ENCODE results near the gene KLHL33. TPM values are rescaled to one million over a fixed set of nuclear protein-coding genes. Genes with fewer than 3 reads are reported as not detected.

The KLHL33 gene
- total and polyA plus RNA-seq, 7 experiments from 2014 or later, result 0.14 to 0.51 (median 0.23) TPM; not detected in 3

DNA sequence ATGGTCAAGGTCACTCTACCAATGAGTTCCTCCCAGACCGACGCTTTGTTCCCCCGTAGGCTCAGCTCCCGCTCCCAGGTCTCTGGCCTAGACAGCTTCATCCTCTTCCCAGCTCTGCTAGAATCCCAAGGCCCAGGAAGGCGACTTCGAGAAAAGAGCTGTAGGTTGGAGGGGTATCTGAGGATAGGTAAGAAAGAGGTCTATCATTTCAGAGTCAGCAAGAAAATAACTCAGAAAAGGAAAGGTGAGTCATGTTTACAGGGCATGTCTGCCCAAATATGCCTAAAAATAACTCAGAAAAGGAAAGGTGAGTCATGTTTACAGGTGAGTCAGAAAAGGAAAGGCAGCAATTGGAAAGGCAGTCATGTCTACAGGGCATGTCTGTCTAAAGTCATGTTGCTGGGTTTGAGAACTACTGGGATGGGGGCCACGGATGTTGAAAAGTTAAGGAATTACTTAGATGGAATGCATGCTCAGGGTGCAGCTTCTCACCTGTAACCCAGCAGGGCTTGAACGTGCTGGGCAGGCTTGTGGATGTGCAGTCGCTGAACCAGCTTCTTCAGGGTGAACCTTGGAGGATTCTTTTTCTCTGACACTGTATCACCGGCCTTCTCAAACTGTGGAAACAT lies 34.9 kb downstream of the KLHL33 start:
- peak in 1 of 9 donors; percentile 27 for DNase-seq
- no peaks in the 10 kb centered on the region for H3K9me3 ChIP-seq (ENCODE audit: control insufficient read depth in 2 of 3, low read length in 3 of 3)
- Mint-ChIP-seq H3K4me1 (peaks cover 0 to 32% (median 11%) of the 10 kb centered on the region in 7 donors), H3K9me3 (no peaks in the 10 kb centered on the region), H3K27ac (peak overlapping the region in 6 of 9 donors; percentile 23 to 84 (median 36)), H3K36me3 (peaks cover 13 to 57% (median 39%) of the 10 kb centered on the region in 5 donors), H3K27me3 (no peaks in the 10 kb centered on the region), H3K4me3 (peak overlapping the region in 1 of 10 donors; percentile 62)
- peaks cover 8 to 73% (median 8%) of the 10 kb centered on the region in 3 experiments for H3K36me3 ChIP-seq (ENCODE audit: control insufficient read depth in 2 of 3, insufficient read depth in 3 of 3, low read length in 3 of 3)
- no peak overlapping the region for H3K4me3 ChIP-seq (ENCODE audit: low read length)
- ATAC-seq, result no peak
- H3K27me3 ChIP-seq (ENCODE audit: control insufficient read depth in 2 of 2, insufficient read depth in 2 of 2, low read length in 2 of 2), result no peaks in the 10 kb centered on the region
- H3K27ac ChIP-seq (ENCODE audit: low read depth, low read length), result no peak overlapping the region
- CTCF ChIA-PET, result interaction anchor here (0.6 to 0.7 kb wide), 2 partner anchors 75 to 356 kb away, joined by 3 to 4 read pairs; no protein-coding TSS in a partner anchor
- no peaks in the 10 kb centered on the region for H3K4me1 ChIP-seq (ENCODE audit: control insufficient read depth in 2 of 2, insufficient read depth in 2 of 2, low read length in 2 of 2)
- intact Hi-C loops (cut with micrococcal nuclease), result no loop called here
- POLR2A ChIA-PET, result interaction anchor here (1.4 kb wide), 1 partner anchor 61 kb away, joined by 3 read pairs; no protein-coding TSS in a partner anchor

DNA sequence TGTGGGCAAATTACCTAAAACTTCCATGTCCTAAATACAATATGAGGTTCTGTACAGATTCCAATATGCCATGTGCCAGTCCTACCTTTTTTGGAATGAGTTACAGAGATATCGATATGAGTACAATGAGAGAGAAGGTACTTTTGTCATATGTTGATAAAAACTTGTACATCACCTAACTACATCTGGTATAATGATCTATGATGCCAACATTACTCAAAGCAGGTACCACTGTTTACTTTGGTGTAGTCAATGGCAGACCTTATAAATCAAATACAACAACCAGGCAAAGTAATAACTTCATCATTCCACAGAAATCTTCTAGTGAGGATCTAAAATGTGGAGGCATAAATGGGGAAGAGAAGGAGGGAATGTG lies 35.4 kb downstream of the KLHL33 start:
- H3K36me3 ChIP-seq (ENCODE audit: control insufficient read depth in 2 of 3, insufficient read depth in 3 of 3, low read length in 3 of 3), result peaks cover 9 to 78% (median 11%) of the 10 kb centered on the region in 3 experiments
- H3K4me1 ChIP-seq (ENCODE audit: control insufficient read depth in 2 of 2, insufficient read depth in 2 of 2, low read length in 2 of 2), result no peaks in the 10 kb centered on the region
- intact Hi-C loops (cut with micrococcal nuclease), result no loop called here
- ChIA-PET POLR2A (interaction anchor here (1.4 kb wide), 1 partner anchor 62 kb away, joined by 3 read pairs; no protein-coding TSS in a partner anchor), CTCF (interaction anchor here (0.6 kb wide), 1 partner anchor 74 kb away, joined by 3 read pairs; no protein-coding TSS in a partner anchor)
- no peaks in the 10 kb centered on the region for H3K27me3 ChIP-seq (ENCODE audit: control insufficient read depth in 2 of 2, insufficient read depth in 2 of 2, low read length in 2 of 2)
- no peak overlapping the region for H3K4me3 ChIP-seq (ENCODE audit: low read length)
- H3K27ac Mint-ChIP-seq, result peak overlapping the region in 4 of 9 donors; percentile 3 to 78 (median 33)
- H3K4me1 Mint-ChIP-seq, result peaks cover 0 to 32% (median 7%) of the 10 kb centered on the region in 7 donors
- H3K27me3 Mint-ChIP-seq, result no peaks in the 10 kb centered on the region
- ATAC-seq (no peak), DNase-seq (no peak)
- H3K9me3 Mint-ChIP-seq, result no peaks in the 10 kb centered on the region
- no peaks in the 10 kb centered on the region for H3K9me3 ChIP-seq (ENCODE audit: control insufficient read depth in 2 of 3, low read length in 3 of 3)
- no peak overlapping the region for H3K27ac ChIP-seq (ENCODE audit: low read depth, low read length)
- H3K36me3 Mint-ChIP-seq, result peaks cover 13 to 60% (median 38%) of the 10 kb centered on the region in 5 donors
- H3K4me3 Mint-ChIP-seq, result peak overlapping the region in 1 of 10 donors; percentile 62

DNA sequence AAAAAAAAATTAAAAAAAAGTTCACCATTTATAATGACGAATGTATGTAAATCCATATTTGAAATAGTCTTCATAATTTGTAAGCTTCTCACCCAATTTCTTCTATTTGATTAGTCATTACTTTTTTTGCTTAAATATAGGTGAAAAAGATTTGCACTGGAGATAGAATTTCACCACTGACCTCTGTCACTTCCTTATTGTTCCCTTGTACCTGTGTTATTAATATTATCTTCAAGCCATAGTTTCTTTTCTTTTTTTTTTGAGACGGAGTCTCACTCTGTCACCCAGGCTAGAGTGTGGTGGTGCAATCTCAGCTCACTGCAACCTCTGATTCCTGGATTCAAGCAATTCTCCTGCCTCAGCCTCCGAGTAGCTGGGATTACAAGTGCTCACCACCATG lies 38.5 kb downstream of the KLHL33 start:
- Mint-ChIP-seq H3K9me3 (no peaks in the 10 kb centered on the region), H3K36me3 (peaks cover 13 to 48% (median 34%) of the 10 kb centered on the region in 5 donors), H3K4me1 (peaks cover 0 to 19% (median 4%) of the 10 kb centered on the region in 7 donors), H3K27me3 (no peaks in the 10 kb centered on the region), H3K4me3 (no peak overlapping the region), H3K27ac (no peak overlapping the region)
- no peak overlapping the region for H3K4me3 ChIP-seq (ENCODE audit: low read length)
- CTCF ChIA-PET, result interaction anchor here (0.6 kb wide), 1 partner anchor 115 kb away, joined by 3 read pairs; no protein-coding TSS in a partner anchor
- no peak overlapping the region for H3K27ac ChIP-seq (ENCODE audit: low read depth, low read length)
- no peaks in the 10 kb centered on the region for H3K27me3 ChIP-seq (ENCODE audit: control insufficient read depth in 2 of 2, insufficient read depth in 2 of 2, low read length in 2 of 2)
- H3K36me3 ChIP-seq (ENCODE audit: control insufficient read depth in 2 of 3, insufficient read depth in 3 of 3, low read length in 3 of 3), result peaks cover 4 to 68% (median 18%) of the 10 kb centered on the region in 3 experiments
- POLR2A ChIA-PET, result interaction anchor here (0.7 kb wide), 1 partner anchor 9 kb away, joined by 7 read pairs; no protein-coding TSS in a partner anchor
- intact Hi-C loops (cut with micrococcal nuclease), result no loop called here
- ATAC-seq (no peak), DNase-seq (no peak)
- no peaks in the 10 kb centered on the region for H3K4me1 ChIP-seq (ENCODE audit: control insufficient read depth in 2 of 2, insufficient read depth in 2 of 2, low read length in 2 of 2)
- H3K9me3 ChIP-seq (ENCODE audit: control insufficient read depth in 2 of 3, low read length in 3 of 3), result no peaks in the 10 kb centered on the region

DNA sequence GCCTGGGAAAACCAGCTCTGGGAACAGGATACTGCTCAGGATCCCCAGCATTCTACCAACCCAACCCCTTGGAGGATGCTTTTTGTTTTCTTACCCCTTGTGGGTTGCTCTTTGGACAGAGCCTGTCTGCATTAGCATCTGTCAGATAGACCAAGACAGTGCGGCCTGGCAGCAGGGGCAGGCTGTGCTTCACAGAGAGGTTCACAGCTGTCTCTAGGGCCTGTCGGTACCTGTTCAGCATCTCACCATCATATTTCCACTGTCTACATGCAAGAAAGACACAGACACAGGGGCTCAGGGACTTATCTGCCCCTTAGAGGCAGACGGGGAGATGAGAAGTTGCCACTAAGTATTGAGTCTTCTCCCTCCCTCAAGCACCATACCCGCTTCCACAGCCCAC lies 44.5 kb downstream of the KLHL33 start:
- DNase-seq (no peak), ATAC-seq (no peak)
- no peaks in the 10 kb centered on the region for H3K9me3 ChIP-seq (ENCODE audit: control insufficient read depth in 2 of 3, low read length in 3 of 3)
- H3K4me3 ChIP-seq (ENCODE audit: low read length), result no peak overlapping the region
- no peak overlapping the region for H3K27ac ChIP-seq (ENCODE audit: low read depth, low read length)
- H3K27me3 ChIP-seq (ENCODE audit: control insufficient read depth in 2 of 2, insufficient read depth in 2 of 2, low read length in 2 of 2), result no peaks in the 10 kb centered on the region
- H3K36me3 ChIP-seq (ENCODE audit: control insufficient read depth in 2 of 3, insufficient read depth in 3 of 3, low read length in 3 of 3), result peaks cover 18 to 85% (median 43%) of the 10 kb centered on the region in 3 experiments
- Mint-ChIP-seq H3K4me3 (no peak overlapping the region), H3K9me3 (no peaks in the 10 kb centered on the region), H3K36me3 (peaks cover 14 to 65% (median 43%) of the 10 kb centered on the region in 5 donors), H3K4me1 (peaks cover 0 to 7% (median 0%) of the 10 kb centered on the region in 7 donors), H3K27ac (peak overlapping the region in 1 of 9 donors; percentile 38), H3K27me3 (no peaks in the 10 kb centered on the region)
- CTCF ChIA-PET, result no interaction called here
- intact Hi-C loops (cut with micrococcal nuclease), result no loop called here
- no peaks in the 10 kb centered on the region for H3K4me1 ChIP-seq (ENCODE audit: control insufficient read depth in 2 of 2, insufficient read depth in 2 of 2, low read length in 2 of 2)
- POLR2A ChIA-PET, result no interaction called here

DNA sequence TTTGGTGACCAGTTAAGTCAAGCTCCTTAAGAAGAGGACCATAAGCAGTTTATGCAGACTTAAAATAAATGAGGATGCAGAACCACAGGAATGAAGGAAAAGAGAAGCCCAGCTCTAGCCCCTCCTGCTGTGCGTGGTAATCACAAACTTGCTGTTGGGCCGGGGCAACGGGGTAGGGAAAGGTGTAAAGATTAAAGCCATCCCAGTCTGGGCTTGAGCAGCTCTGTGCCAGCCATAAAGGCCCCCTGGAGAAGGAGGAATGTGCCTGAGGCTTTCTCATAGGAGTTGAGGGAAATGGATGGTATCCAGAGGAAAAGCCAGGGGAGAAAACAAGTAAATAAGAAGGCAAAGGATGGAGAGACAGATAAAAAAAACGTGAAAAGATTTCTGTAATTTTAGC lies 47.8 kb downstream of the KLHL33 start:
- no peak for ATAC-seq
- H3K4me1 ChIP-seq (ENCODE audit: control insufficient read depth in 2 of 2, insufficient read depth in 2 of 2, low read length in 2 of 2), result no peaks in the 10 kb centered on the region
- intact Hi-C loops (cut with micrococcal nuclease), result no loop called here
- Mint-ChIP-seq H3K4me3 (no peak overlapping the region), H3K27me3 (no peaks in the 10 kb centered on the region), H3K27ac (peak overlapping the region in 1 of 9 donors; percentile 22), H3K36me3 (peaks cover 17 to 74% (median 37%) of the 10 kb centered on the region in 5 donors), H3K4me1 (peaks cover 0 to 7% (median 0%) of the 10 kb centered on the region in 7 donors), H3K9me3 (no peaks in the 10 kb centered on the region)
- no peak overlapping the region for H3K27ac ChIP-seq (ENCODE audit: low read depth, low read length)
- no peaks in the 10 kb centered on the region for H3K27me3 ChIP-seq (ENCODE audit: control insufficient read depth in 2 of 2, insufficient read depth in 2 of 2, low read length in 2 of 2)
- H3K4me3 ChIP-seq (ENCODE audit: low read length), result no peak overlapping the region
- H3K9me3 ChIP-seq (ENCODE audit: control insufficient read depth in 2 of 3, low read length in 3 of 3), result no peaks in the 10 kb centered on the region
- no peak for DNase-seq
- ChIA-PET CTCF (interaction anchor here (1.4 kb wide), 1 partner anchor 221 kb away, joined by 3 read pairs; no protein-coding TSS in a partner anchor), POLR2A (interaction anchor here (0.7 to 1.4 kb wide), 4 partner anchors 9 to 140 kb away, joined by 3 read pairs; partner anchors contain the start of gene PIP4P1)
- peaks cover 31 to 88% (median 47%) of the 10 kb centered on the region in 3 experiments for H3K36me3 ChIP-seq (ENCODE audit: control insufficient read depth in 2 of 3, insufficient read depth in 3 of 3, low read length in 3 of 3)

DNA sequence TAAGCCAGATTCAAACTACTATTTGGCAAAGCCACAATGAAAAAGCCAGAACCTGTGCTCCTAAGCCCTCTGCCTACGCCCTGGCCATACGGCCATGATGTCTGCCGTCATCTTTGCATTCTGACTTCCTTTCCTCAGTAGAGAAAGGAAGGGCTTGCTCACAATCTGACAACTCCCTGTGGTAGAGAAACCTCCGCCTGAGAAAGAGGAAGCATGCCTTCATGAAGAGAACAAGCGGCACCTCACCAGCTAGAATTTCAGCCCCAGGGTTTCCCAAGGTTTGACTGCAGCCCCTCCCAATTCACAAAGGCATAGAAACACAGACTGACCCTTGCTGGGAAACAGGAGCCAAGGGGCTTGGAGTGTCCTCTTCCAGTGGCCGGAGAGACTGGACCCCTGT lies 48.4 kb downstream of the KLHL33 start:
- H3K27ac ChIP-seq (ENCODE audit: low read depth, low read length), result no peak overlapping the region
- POLR2A ChIA-PET, result interaction anchor here (0.6 to 1.4 kb wide), 2 partner anchors 8 to 236 kb away, joined by 3 read pairs; no protein-coding TSS in a partner anchor
- DNase-seq, result no peak

More for the DNA sequence above, 48.4 kb downstream of the KLHL33 start:
- no peaks in the 10 kb centered on the region for H3K9me3 ChIP-seq (ENCODE audit: control insufficient read depth in 2 of 3, low read length in 3 of 3)
- Mint-ChIP-seq H3K27ac (no peak overlapping the region), H3K9me3 (no peaks in the 10 kb centered on the region), H3K4me1 (peaks cover 0 to 7% (median 0%) of the 10 kb centered on the region in 7 donors), H3K4me3 (no peak overlapping the region), H3K36me3 (peaks cover 17 to 74% (median 35%) of the 10 kb centered on the region in 5 donors), H3K27me3 (no peaks in the 10 kb centered on the region)
- peaks cover 31 to 94% (median 47%) of the 10 kb centered on the region in 3 experiments for H3K36me3 ChIP-seq (ENCODE audit: control insufficient read depth in 2 of 3, insufficient read depth in 3 of 3, low read length in 3 of 3)
- CTCF ChIA-PET, result interaction anchor here (0.6 to 1.4 kb wide), 2 partner anchors 59 to 221 kb away, joined by 3 to 4 read pairs; no protein-coding TSS in a partner anchor
- H3K4me1 ChIP-seq (ENCODE audit: control insufficient read depth in 2 of 2, insufficient read depth in 2 of 2, low read length in 2 of 2), result no peaks in the 10 kb centered on the region
- no peaks in the 10 kb centered on the region for H3K27me3 ChIP-seq (ENCODE audit: control insufficient read depth in 2 of 2, insufficient read depth in 2 of 2, low read length in 2 of 2)
- intact Hi-C loops (cut with micrococcal nuclease), result no loop called here
- ATAC-seq, result peak; percentile 80
- no peak overlapping the region for H3K4me3 ChIP-seq (ENCODE audit: low read length)

Measured in naive thymus-derived CD4-positive, alpha-beta T cell (primary cell).